DMS153 treated with DMSO at 0.1 percent for 48 hours (cell line): ENCODE measurements around the gene ZNF611.
A peak's percentile ranks its signal among the peaks of the same experiment; 100 is the strongest.
"Not testable (repeated sequence)": the region's sequence is repeated elsewhere in the genome, so short reads cannot be mapped to it uniquely, and the experiment has no call there.

Experiments
- DNase-seq: peaks from one replicate; lab custom pipeline; 2025; ENCODE audit not compliant: unreplicated experiment; lab: John Stamatoyannopoulos, UW

Gene ZNF611

DNA sequence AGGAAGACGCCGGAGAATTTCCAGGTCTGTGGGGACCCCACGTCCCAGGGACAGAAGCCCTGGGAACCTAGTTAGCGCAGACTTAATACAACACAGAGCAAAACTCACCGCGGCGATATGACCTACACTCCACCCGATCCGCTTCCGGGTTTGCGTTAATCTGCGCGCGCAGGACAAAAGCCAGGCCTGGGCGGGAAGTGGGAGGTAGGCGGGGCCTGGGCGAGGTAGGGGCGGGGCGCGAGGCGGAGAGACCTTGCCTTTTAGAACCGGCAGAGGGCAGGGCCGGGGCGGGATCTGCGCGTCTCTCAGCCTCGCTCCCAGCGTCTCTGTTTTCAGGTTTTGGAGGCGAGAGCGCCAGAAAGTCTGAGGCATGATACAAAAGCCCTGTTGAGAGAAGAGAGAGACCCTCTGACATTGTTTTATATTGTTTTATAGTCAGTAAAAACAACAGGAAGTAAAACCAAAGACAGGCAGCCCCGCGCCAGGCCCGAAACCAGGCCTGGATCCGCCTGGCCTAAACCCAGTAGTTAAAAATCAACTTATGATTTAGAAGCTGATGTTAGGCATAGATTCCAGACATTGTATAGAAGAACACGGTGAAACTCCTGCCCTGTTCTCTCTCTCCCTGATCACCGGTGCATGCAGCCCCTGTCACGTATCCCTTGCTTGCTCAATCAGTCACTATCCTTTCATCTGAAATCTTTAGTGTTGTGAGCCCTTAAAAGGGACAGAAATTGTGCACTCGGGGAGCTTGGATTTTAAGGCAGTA lies at the start of gene ZNF611:
ZNF611 (minus strand) TSS at position 152 of the 769 bp plus-strand sequence. CDS start 19,150 bp downstream, outside the sequence.
- peak; percentile 85 for DNase-seq

DNA sequence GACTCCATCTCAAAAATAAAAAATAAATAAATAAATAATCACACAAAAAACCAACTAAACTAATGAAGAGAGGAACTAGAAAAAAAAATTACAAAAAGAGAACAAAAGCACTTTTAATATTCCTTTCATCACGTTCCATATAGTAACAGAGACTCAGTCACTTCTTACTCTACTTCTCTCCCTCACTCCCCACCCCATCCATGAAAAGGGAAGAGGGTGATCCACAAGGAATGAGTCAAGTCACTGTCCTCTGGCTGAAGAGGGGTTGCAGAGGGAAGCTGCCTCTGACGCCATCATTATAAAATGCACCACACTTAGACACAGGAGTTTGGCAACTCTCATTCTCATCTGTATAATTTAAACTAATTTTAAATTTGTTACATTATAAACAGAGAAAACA lies 48.0 kb upstream of the ZNF611 start:
- not testable (repeated sequence) for DNase-seq

DNA sequence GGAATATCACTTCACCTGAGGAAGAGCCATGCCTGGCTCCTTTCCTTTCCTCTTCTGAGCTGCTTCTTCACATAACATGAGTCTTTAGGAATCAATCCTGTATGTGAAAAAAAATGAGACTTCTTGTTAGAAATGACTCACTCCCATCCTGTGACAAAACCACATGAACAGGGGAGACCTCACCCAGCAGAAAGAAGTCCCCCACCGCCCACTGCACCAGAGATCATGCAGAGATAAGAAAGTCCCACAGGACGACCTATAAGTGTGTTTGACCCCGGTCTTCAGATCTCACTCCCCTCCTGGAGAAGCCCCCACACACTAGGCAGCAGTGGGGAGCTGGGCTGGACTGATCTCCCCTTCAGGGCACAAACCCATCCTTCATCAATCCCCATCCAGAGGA lies 44.0 kb upstream of the ZNF611 start:
- no peak for DNase-seq

DNA sequence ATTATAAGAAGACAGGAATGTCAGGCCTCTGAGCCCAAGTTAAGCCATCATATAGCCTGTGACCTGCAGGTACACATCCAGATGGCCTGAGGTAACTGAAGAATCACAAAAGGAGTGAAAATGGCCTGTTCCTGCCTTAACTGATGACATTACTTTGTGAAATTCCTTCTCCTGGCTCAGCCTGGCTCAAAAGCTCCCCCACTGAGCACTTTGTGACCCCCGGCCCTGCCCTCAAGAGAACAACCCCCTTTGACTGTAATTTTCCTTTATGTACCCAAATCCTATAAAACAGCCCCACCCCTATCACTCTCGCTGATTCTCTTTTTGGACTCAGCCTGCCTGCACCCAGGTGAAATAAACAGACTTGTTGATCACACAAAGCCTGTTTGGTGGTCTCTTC lies 21.6 kb upstream of the ZNF611 start:
- DNase-seq: not testable (repeated sequence)

DNA sequence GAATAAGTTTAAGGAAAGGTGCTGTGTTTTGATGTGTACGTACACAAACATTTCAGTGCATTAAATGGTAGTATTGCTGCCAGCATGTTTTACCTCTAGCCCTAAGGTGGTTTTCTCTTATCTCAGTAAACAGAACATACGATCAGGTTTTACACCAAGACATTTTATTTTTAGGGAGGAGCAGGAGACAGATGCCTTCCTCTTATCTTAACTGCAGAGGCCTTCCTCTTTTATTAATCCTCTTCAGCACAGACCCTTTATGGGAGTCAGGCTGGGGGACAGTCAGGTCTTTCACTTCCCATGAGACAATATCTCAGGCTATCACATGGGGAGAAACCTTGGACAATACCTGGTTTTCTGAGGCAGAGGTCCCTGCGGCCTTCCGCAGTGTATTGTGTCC lies 14.9 kb upstream of the ZNF611 start:
- DNase-seq: no peak

DNA sequence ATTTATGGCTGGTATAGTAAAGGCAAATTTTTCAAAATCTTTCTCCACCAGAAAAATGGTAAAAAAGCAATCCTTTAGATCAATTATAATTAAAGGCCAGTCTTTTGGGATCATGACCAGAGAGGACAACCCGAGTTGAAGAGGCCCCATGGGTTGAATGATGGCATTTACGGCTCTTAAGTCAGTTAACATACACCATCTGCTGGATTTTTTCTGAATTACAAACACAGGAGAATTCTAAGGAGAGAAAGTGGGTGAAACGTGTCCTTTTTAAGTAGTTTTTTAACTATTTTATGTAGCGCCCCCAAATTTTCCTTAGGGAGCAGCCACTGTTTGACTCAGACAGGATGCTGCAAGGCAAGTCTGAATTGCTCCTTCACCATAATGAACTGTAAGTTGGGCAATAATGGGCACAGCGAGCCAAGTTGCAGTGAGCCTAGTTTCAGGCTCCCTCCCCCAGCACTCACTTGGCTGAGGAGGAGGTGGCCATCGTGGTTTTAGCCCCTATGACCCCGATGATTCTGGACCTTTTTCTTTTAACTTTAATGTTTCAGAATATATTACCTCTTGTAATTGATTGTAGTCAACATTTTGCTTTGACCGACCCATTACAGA lies 13.6 kb upstream of the ZNF611 start:
- DNase-seq: no peak

DNA sequence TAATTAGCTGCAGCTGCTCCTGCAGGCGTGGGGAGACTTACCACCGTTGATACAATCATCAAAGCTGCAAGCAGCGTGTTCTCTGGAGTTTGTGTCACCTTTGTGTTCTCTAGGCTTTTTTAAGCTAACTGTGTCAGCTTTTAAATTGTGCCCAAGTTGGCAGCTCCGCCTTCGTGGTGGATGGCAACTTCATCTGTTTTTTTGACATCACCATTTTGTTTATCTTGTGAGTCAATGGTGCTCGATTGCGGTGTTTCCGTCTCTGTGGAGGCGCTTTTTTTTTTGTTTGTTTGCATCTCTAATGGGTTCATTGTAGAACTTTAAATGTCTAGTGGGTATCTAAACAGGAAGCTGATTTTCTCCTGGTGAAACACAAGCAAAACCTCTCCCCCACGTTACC lies 11.1 kb upstream of the ZNF611 start:
- DNase-seq: peak; percentile 63

DNA sequence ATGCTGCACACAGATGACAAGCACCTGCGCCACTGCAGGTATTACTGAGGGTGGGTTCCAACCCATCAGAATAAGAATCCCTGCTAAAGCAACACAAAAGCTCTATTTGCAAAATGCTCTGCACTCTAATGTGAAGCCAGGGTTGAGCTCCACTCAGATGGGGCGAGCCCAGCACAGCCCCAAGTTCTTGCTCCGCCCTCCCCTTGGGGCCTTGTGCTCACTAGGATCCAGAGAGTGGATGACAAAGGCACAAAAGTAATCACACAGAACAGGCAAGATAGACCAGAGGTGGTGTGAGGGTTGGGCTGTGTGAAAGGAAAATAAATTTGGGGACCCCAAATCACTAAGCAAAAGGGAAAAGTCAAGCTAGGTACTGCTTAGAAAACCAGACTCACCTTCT lies 8.2 kb upstream of the ZNF611 start:
- no peak for DNase-seq

DNA sequence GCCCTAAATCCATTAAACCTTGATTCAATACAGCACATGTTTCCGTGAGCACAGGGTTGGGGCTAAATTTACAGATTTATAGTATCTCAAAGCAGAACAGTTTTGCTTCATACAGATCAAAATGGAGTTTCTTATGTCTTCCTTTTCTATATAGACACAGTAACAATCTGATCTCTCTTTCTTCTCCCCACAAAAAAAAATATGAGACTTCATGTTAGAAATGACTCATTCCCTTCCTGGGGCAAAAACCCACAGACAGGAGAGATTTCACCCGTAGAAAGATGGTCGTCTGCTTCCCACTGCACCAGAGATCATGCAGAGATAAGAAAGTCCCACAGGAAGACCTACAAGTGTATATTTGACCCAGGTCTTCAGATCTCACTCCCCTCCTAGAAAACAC lies 7.7 kb upstream of the ZNF611 start:
- DNase-seq: no peak

DNA sequence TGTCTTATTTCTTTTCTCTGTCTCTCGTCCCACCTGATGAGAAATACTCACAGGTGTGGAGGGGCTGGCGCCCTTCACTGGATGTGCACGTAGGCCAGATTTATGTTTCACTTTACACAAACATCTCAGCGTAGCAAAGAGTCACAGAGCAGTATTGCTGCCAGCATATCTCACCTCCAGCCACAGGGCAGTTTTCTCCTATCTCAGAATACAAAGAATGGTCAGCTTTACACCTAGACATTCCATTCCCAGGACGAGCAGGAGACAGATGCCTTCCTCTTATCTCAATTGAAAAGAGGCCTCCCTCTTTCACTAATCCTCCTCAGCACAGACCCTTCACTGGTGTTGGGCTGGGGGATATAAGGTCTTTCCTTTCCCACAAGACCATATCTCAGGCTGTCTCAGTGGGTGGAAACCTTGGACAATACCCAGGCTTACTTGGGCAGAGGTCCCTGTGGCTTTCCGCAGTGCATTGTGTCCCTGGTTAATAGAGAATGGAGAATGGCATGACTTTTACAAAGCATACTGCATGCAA lies 7.2 kb upstream of the ZNF611 start:
- DNase-seq: no peak

DNA sequence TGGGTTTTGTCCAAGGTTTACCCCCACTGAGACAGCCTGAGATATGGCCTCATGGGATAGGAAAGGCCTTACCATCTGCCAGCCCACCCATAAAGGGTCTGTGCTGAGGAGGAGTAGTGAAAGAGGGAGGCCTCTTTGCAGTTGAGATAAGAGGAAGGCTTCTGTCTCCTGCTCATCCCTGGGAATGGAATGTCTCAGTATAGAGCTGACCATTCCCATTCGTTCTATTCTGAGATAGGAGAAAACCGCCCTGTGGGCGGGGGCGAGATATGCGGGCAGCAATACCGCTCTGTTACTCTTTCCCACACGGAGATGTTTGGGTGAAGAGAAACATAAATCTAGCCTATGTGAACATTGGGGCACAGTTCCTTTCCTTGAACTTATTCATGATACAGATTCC lies 6.5 kb upstream of the ZNF611 start:
- DNase-seq: not testable (repeated sequence)

DNA sequence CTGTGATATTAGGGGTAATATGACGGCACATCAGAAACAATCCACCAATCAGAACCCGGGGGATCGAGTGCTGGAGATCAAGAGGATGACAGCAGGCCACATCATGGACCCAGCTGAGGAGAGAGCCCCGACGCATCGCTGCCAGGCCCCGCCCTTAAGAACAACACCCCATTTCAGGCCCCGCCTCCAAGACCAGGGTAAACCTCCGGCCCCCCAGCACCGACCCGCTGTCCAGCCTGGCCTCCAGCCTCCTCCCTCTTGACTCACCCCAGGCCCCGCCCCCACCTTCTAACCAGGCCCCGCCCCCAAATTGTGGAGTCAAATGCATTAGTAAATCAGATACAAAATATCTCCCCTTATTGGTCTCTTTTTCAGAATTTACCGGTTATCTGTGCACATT lies 4.7 kb upstream of the ZNF611 start:
- DNase-seq: no peak

DNA sequence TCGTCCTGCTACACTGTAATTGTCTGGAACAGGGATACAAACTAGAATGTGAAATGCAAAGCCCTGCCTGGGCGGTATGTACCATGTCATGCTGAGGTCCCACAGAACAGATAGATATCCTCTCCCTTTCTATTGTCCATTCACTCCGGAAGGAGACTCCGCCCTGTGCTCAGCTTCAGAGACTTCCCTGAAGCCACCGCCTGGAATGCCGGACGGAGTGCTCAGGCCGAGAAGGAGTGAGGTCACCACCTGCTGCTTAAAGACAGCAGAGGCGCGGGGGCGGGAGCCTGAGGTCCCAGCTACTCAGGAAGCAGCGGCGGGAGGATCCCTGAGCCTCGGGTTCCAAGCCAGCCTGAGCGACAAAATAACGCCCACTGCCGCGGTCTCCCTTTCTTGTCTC lies 890 bp upstream of the ZNF611 start:
- DNase-seq: peak; percentile 47

DNA sequence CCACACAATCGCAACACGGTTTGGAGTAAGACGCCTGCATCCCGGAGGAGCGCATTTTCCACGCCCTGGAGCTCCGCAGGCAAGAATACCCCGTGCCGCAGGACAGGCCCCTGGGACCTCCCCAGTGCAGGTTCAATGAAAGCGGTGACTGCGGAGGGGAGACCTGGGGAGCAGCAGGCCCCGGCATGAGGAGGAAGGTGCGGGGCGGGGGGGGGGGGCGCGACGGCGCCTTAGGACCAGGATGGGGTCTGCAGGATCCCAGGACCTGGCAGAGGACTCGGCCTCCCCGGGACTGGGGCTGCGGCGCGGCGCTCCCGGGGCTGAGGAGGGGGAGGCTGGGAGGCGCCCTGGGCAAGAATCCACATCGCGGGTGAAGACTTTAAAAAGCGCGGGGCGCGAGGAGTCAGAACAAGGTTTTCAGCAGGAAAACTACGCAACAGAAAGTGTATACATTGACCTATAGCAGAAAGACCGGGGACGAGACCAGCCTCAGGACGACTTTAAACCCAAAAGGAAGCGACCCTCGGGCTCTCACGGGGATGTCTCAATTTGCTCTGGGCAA lies 432 bp downstream of the ZNF611 start:
- no peak for DNase-seq

DNA sequence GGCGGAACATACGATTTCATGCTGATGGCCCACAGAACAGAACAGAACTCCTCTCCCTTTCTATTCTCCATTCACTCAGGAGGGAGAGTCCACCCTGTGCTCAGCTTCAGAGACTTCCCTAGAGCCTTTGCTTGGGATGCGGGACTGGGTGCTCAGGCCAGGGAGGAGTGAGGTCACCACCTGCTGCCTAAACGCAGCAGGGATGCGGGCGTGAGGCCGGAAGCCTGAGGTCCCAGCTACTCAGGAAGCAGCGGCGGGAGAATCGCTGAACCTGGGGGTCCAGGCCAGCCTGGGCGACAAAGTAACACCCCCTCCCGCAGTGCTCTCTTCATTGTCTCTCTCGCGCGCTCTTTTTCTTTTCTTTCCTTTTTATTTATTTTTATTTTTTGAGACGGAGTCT lies 8.8 kb downstream of the ZNF611 start:
- DNase-seq: not testable (repeated sequence)

DNA sequence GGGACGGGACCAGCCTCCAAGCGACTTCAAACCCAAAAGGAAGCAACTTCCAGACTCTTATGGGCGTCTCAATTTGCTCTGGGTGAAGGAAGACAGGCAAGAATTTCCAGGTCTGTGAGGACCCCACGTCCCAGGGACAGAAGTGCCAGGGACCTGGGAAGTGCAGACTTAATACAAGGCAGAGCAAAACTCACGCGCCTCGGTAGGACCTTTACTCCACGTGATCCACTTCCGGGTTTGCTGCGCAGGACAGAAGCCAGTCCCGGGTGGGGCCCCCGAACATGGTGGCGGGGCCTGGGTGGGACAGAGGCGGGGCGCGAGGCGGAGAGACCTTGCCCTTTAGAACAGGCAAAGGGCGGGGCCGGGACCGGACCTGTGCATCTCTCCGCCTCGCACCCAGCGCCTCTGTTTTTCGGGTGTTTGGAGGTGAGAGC lies 9.3 kb downstream of the ZNF611 start:
- no peak for DNase-seq

DNA sequence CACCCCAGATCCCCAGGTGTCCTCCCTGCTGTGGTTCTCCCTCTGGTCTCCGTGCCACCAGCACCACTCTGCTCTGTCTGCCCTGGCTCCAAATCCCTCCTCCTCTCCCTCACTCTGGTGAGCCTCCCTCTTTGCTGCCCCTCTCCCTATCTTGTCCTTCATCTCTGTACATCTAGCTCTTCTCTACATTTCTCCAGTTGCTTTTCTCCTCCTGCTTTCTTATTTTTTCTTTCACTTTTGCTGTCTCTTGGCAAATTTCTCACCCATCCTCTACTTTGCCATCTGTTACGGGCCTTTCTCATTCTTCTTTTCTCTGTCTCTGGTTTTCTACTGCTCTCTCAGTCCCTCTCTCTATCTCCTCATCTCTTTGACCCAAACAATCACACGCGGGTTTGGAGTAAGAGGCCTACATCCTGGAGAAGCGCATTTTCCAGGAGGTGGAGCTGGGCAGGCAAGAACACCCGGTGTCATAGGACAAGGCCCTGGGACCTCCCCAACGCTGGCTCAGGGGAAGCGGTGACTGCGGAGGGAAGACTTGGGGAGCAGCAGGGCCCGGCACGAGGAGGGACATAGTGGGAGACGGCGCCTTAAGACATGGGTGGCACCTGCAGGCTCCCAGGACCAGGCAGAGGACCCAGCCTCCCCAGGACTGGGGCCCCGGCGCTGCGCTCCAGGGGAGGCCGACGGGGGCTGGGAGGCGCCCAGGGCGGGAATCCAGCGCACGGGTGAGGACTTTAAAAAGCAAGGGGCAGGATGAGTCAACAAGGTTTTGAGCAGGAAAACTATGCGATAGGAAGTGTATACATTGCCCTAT lies 9.9 kb downstream of the ZNF611 start:
- DNase-seq: no peak

DNA sequence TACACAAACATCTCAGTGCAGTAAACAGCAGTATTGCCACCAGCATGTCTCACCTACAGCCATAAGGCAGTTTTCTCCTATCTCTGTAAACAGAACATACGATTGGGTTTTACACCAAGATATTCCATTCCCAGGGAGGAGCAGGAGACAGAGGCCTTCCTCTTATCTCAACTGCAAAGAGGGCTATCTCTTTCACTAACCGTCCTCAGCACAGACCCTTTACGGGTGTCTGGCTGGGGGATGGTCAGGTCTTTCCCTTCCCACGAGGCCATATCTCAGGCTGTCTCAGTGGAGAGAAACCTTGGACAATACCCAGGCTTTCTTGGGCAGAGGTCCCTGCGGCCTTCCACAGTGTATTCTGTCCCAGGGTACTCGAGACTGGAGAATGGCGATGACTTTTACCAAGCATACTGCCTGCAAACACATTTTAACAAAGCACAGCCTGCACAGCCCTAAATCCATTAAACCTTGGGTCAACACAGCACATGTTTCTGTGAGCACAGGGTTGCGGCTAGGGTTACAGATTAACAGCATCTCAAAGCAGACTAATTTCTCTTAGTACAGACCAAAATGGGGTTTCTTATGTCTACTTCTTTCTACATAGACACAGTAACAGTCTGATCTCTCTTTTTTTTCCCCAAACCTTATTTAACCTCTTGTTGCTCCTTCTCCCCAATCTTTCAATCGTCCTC lies 10.8 kb downstream of the ZNF611 start:
- not testable (repeated sequence) for DNase-seq

DNA sequence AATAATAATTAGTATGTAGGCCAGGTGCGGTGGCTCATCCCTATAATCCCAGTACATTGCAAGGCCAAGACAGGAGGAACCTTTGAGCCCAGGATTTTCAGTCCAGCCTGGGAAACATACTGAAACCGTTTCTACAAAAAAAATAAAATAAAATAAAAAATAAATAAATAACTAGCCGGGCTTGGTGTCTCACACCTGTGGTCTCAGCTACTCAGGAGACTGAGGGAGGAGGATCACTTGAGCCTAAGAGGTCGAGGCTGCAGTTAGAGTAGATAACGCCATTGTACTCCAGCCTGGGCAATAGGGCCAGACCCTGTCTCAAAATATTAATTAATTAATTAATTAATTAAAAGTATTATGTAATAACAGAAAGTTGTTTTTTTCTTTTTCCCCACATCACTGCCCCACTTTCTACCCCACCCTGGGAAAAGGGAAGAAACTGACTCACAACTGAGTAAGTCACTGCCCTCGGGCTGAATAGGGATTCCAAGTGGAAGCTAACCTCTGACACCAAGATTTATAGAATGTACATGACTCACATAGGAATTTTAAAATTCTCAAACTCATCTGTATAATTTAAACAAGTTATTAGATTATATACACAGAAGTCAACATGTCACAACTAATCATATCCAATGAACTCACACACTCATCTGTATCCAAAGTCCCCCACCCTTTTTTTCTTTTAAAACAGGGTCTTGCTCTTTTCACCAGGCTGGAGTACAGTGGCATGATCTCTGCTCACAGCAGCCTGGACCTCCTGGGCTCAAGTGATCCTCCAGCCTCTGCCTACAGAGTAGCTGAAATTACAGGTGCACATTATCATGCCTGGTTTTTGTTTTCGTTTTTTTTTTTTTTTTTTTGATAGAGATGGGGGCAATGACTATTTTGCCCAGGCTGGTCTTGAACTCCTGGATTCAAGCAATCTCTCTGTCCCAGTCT lies 12.5 kb downstream of the ZNF611 start:
- DNase-seq: no peak

DNA sequence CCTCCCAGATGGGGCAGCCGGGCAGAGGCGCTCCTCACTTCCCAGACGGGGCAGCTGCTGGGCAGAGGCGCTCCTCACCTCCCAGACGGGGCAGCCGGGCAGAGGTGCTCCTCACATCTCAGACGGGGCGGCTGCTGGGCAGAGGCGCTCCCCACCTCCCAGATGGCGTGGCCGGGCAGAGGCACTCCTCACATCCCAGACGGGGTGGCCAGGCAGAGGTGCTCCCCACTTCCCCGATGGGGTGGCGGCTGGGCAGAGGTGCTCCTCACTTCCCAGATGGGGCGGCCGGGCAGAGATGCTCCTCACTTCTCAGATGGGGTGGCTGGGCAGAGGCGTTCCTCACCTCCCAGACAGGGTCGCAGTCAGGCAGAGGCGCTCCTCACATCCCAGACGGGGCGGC lies 14.3 kb downstream of the ZNF611 start:
- not testable (repeated sequence) for DNase-seq
